GM18526 (cell line): ENCODE measurements around the gene CCL15.

Experiments used
- POLR2A ChIP-seq: IDR thresholded peaks from 3 replicates; pipeline ENCODE4 v1.6.1; 2011; ENCODE audit not compliant: insufficient read length; ENCODE audit errors: extremely low read depth

Gene CCL15, protein sequence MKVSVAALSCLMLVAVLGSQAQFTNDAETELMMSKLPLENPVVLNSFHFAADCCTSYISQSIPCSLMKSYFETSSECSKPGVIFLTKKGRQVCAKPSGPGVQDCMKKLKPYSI

DNA sequence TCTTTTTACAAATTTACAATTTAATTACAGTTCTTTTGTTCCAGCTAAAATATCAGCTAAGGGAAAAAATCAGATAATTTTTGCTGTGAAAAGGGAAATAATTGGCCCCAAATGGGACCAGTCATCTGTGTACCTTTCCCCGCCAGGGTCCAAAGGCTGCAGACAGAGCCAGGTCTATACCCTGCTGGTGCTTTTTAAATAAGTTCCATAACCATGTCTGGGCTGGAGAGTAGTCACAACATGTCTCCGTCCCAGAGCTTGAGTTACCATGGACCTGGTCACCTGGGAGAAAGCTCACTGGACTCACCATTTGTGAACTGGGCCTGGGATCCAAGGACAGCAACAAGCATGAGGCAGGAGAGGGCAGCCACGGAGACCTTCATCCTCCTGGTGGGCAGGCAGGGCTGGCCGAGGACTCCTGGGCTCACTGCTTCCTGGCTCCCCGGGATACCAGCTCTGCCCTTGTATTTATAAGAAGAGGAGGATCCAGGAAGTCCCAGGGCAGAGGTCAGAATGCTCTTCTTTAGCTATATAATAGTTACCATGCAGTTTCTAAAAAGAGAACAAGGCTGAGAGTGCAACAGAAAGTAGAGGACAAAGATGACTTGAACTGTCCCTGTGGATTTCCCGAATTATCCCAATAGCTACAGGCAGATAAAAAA lies at the start of gene CCL15:
CCL15 (minus strand) TSS at position 444 of the 662 bp plus-strand sequence; CDS start at position 383, 61 bp downstream.
- TF ChIP-seq POLR2A = no peak

DNA sequence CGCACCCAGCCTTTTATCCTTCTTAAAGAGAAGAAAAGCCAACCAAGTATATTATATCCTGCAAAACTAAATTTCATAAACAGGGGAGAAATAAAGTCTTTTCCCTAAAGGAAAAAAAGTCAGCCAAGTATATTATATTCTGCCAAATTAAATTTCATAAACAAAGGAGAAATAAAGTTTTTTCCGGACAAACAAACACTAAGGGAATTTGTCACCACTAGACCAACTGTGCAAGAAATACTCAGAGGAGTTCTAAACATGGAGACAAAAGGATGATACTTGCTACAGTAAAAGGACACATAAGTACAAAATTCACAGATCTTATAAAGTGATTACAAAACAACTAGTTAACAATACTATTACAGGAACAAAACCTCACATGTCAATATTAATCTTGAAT lies 48.3 kb upstream of the CCL15 start:
- TF ChIP-seq POLR2A = no peak

DNA sequence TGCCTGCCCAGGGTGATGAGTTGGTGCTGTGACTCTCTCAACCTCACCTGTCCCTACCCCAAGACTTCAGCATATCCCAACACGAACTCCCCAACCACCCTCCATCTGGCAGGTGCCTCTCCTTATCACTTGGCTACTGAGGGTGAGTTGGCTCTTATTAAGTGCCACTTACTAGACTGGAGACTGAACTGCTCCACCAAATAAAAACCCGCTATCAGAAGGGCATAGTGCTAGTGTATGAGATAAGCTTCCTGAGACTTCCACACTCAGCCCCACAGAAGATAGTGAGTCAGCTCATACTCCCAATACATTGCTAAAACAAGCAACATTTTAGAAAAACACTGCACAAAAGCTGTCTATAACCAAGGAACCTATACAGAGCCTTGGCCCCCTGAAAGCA lies 46.7 kb upstream of the CCL15 start:
- TF ChIP-seq POLR2A = no peak

DNA sequence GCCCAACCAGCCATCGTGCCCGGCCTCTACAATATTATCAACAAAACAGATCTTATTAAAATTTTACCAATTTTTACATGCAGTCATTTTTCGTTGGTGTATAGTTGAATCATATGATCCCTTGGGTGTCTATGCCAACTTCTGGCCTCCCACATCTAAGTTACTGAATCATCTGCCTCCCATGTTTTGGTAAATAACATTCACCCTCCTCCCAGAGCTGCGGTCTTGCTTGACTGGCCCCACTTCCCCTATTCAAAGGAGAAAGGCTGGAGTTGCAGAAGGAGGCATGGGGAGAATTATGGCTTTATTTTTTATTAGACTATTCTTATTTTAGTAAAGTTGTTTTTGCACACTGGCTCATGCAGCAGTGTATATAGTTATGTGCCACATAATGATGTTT lies 34.9 kb upstream of the CCL15 start:
- no peak for TF ChIP-seq POLR2A

DNA sequence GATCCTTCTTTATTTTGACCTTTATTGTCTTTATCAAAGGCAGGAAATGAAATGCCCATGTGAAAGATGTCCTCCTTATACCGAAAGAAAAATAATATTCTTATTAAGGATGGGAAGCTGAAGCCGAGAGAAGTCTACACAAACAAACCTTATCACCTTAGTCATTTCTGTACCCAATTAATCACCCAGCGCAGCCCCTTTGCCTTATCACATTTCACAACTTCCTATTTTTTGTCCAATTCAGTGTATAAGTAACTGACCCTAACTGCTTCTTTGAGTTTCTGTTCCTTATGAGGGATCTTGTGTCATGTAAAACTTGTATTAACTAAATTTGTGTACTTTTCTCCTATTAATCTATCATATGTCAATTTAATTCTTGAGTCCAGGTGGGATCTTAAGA lies 32.8 kb upstream of the CCL15 start:
- TF ChIP-seq POLR2A = no peak

DNA sequence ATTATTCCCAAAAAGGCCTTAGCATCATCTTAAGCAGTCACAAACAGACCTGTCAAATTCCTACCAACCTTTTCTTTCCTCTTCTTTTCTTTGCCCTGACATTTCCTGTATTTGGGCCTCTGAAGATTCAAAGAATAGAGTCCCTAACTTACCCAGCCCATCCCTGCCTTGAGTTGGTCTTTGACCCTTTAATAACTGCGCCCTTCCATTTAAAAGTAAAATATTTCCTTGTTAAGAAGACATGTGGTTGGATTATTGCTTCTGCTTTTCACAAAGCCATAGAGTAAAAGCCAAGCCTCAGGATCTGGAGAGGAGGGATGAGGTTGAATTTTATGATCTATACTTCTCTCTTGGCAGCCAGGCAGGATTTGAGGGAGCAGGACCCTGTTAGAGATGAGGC lies 29.6 kb upstream of the CCL15 start:
- no peak for TF ChIP-seq POLR2A

DNA sequence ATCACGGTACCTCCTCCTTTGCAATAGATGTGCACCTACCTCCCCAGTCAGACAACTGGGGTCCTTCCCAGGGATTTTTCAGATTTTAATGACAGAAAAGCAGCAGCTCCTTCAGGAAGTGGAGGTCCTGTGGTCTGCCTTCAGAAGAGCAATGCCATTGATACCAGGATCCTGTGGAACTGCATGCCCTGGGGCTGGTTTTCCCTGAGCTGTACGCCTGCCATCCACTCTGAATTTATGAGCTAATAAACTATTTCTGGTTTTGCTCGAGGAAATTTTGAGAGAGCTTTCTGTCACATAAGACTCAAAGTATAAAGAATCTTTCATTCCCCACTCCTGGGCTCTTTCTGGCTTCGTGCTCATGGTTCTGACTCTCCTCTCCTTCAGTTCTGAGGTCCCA lies 26.4 kb upstream of the CCL15 start:
- no peak for TF ChIP-seq POLR2A

DNA sequence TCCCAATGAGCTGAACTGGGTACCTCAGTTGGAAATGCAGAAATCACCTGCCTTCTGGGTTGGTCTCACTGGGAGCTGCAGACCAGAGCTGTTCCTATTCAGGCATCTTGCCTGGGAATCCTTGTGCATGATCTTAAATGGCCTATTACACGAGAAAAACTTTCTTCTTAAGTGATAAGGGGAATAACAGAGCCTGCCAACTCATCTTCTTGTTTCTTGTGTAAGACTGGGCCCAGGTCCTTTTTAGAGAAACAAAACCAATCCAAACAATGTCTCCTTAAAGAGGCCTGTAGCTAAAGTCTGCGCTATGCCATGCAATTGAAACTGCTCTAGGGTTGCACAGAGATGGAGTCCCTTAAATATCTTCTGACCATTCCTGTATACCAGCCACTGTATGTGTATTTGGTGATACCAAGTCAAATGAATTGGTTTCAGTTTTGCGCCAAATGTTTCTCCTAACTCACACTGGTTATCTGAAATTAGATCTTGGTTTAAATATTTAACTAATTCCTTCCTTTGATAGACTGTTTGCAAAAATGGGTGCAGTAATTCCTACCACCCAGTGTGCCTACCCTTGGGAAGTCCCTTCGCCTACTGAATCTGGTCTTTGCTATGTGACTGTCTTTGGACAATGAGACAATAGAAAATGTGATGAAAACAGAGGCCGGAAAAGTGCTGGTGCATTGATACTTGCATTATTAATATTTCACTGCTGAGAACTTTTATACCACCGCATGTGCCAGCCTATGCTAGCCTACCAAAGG lies 22.9 kb upstream of the CCL15 start:
- TF ChIP-seq POLR2A = no peak

DNA sequence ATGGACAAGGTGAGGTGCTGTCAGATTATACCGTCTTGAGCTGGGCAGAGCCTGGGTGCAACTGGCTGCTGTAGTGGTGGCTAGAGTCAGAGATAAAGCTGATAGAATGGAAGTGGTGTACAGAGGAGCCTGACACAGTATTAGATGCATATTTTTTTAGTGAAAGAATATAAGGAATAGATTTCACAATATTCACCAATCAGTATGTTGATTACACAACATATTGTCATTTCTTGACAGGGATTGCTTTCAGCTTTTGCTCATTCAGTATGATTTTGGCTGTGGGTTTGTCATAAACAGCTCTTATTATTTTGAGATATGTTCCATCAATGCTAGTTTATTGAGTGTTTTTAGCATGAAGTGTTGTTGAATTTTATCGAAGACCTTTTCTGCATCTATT lies 18.1 kb upstream of the CCL15 start:
- TF ChIP-seq POLR2A = no peak

DNA sequence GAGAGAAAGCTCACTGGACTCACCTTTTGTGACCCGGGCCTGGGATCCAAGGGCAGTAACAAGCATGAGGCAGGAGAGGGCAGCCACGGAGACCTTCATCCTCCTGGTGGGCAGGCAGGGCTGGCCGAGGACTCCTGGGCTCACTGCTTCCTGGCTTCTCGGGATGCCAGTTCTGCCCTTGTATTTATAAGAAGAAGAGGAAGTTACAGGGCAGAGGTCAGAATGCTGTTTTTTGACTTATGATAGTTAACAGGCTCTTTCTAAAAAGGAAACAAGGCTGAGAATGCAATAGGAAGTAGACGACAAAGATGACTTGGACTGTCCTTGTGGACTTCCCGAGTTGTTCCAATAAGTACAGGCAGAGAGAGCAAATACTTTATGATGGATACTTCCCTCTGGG lies 16.4 kb upstream of the CCL15 start, which contains the start of gene CCL23:
CCL23 (minus strand) TSS at position 174 of the 400 bp plus-strand sequence; CDS start at position 99, 75 bp downstream.
- no peak for TF ChIP-seq POLR2A

DNA sequence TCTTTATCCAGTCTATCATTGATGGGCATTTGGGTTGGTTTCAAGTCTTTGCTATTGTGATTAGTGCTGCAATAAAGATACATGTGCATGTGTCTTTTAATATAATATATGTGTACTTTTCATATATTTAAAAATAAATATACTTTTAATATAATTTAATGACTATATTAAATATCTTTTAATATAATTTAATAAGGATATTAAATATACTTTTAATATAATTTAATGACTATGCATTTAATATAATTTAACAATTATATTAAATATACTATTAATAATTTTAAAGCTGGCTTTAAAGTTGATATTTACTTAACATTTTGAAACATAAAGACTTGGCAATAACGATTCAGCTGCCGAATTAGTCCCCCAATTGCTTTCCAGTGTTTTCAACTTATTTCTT lies 15.2 kb upstream of the CCL15 start:
- TF ChIP-seq POLR2A = no peak

DNA sequence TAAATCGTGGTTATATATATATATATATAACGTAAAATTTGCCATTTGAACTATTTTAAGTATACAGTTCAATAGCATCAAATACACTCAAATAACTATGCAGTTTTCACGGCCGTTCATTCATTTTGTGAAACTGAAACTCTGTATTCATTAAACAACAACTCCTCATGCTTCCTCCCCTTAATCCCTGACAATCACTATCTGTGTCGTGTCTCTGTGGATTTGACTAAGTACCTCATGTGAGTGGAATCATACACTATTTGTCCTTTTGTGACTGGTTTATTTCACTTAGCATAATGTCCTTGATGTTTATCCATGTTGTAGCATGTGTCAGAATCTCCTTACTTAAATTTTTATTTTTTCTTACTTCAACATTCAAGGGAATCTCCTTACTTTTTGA lies 13.6 kb upstream of the CCL15 start:
- TF ChIP-seq POLR2A = no peak

DNA sequence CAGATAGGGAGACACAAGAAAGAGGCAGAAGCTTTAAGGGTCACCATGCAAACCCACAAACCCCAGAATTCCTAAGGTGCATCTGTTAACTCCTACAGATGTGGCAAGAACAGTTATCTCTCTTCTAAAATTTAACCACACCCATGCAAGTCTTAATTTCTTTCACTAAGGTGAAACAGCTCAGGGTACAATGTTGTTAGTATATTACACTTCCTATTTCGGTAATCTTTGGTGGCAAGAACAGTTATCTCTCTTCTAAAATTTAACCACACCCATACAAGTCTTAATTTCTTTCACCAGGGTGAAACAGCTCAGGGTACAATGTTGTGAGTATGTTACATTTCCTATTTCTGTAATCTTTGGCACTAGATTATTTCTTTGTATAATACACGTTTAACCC lies 9.8 kb upstream of the CCL15 start:
- TF ChIP-seq POLR2A = no peak

DNA sequence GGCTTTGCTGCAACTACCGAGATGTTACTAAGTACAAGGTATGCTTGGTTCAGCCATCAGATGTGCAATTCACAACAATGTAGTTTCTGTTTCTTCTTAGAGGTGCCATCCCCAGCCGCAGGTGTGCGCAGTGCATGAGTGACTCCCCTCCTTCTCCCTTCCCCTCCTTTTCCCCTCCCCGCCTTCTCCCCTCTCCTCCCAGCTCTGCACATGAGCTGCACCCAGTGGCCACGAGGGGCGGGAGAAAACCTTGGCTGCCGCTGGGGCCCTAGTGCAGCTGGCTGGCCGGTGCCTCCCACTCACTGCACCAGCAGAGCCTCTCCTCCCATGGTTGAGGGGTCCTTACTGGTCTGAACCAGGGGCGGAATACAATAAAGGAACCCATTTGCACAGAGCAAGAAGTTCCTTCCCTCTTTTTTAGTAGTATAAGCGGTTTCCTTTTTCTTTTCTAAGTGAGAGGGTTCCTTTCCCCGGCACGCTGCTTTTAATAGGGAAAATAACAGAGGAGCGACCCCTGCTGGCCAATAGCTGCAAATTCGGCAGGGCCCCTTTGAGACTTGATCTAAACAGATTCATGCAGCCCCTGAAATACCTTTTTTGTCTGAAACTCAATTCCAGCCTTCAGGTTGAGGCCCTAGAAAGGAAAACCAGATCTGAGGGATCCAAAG lies 7.8 kb upstream of the CCL15 start:
- no peak for TF ChIP-seq POLR2A

DNA sequence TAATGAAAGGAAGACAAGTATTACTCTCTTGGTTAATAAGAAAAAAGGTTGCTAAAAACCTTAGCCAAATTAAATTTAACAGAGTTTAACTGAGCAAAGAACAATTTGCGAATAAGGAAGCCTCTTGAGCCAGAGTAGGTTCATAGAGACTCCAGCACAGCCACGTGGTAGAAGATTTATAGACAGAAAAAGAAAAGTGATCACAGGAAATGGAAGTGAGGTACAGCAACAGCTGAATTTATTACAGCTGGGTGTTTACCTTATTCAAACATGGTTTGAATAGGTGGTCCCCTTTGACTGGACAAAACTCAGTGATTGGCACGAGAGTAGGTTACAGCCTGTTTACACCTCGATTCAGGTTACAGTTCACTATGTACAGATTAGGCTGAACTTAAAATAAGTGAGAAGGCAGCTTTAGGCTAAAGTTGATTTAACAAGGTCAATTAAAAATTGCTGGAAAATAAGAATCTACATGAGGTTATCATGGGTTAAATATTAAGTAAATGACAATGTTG lies 3.3 kb upstream of the CCL15 start:
- no peak for TF ChIP-seq POLR2A

DNA sequence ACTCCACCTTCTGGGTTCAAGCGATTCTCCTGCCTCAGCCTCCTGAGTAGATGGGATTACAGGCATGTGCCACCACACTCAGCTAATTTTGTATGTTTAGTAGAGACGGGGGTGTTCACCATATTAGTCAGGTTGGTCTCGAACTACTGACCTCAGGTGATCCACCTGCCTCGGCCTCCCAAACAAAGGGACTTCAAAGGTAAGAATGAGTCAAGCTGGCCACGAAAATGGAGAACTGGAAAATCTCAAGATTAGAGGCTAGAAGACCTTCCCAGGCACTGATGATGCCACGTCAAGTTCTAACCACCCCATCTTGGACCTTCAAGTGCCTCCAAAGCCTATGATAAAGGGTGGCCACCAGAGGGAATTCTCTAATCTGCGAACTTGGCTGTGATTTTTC lies 1.3 kb upstream of the CCL15 start:
- TF ChIP-seq POLR2A = no peak
